PFSK-1 (cell line): Measurements from ENCODE around the gene GAL3ST2. TPM values are rescaled to one million over a fixed set of nuclear protein-coding genes. Genes with fewer than 3 reads are reported as not detected.

Experiments
- FOXP2 ChIP-seq: optimal IDR thresholded peaks from 2 replicates; pipeline ENCODE3; 2011; ENCODE audit warnings: borderline replicate concordance, control low read depth, inconsistent platforms; ENCODE audit not compliant: insufficient read depth; ENCODE audit errors: extremely low read length, extremely low read depth
- POLR2AphosphoS5 ChIP-seq: IDR thresholded peaks from 2 replicates; pipeline ENCODE4 v1.6.1; 2012; ENCODE audit warnings: low read depth, mild to moderate bottlenecking, control low read depth, low read length, moderate library complexity
- REST ChIP-seq, 2 experiments: IDR thresholded peaks; 2 replicates each; pipeline versions ENCODE4 v1.6.1 to v1.8.0; 2011 to 2012; ENCODE audit warnings: low read depth in 2 of 2, low read length in 2 of 2, control low read depth in 1 of 2, inconsistent platforms in 1 of 2, mild to moderate bottlenecking in 1 of 2, moderate library complexity in 1 of 2; ENCODE audit not compliant: insufficient read depth in 1 of 2
- SIN3A ChIP-seq: IDR thresholded peaks from 2 replicates; pipeline ENCODE4 v1.6.1; 2012; ENCODE audit warnings: mild to moderate bottlenecking, low read length, moderate library complexity, borderline replicate concordance; ENCODE audit not compliant: insufficient read depth
- TAF1 ChIP-seq: IDR thresholded peaks from 2 replicates; pipeline ENCODE4 v1.6.1; 2012; ENCODE audit warnings: low read length, control low read depth, borderline replicate concordance; ENCODE audit not compliant: insufficient read depth
- polyA plus RNA-seq: library from polyadenylated mRNA; unstranded; fragments of >200 nt; gene quantifications from one replicate; pipeline ENCODE4 v1.2.1, GENCODE V29; 2012; ENCODE audit warnings: low read depth, missing spikeins; ENCODE audit not compliant: insufficient read length

The GAL3ST2 gene
- polyA plus RNA-seq, result 1.1 TPM

- TF ChIP-seq FOXP2, result no peak
- TF ChIP-seq SIN3A, result no peak
- TF ChIP-seq POLR2AphosphoS5, result no peak
- TF ChIP-seq REST (IDR thresholded peaks at IDR 0.05; ENCODE audit: insufficient read depth in 1 of 2, low read depth in 2 of 2, low read length in 2 of 2), result no peak
- no peak for TF ChIP-seq TAF1
Measured at GRCh38 chr2:241776336-241777169, at the start of gene GAL3ST2. TSS of gene GAL3ST2 (plus strand) at chr2:241776822. CDS start at chr2:241776956, 134 bp downstream.

GRCh38 chr2:241728000-241728399 is 48.6 kb upstream of the GAL3ST2 start:
- TF ChIP-seq FOXP2 (no peak), SIN3A (no peak), REST (IDR thresholded peaks at IDR 0.05; ENCODE audit: insufficient read depth in 1 of 2, low read depth in 2 of 2, low read length in 2 of 2) (no peak), TAF1 (no peak), POLR2AphosphoS5 (no peak)

- TF ChIP-seq FOXP2, result no peak
- TF ChIP-seq REST (IDR thresholded peaks at IDR 0.05; ENCODE audit: insufficient read depth in 1 of 2, low read depth in 2 of 2, low read length in 2 of 2), result no peak
- TF ChIP-seq SIN3A, result no peak
- TF ChIP-seq TAF1, result no peak
- TF ChIP-seq POLR2AphosphoS5, result no peak
Measured at GRCh38 chr2:241728627-241729026, 48.0 kb upstream of the GAL3ST2 start.

- no peak for TF ChIP-seq POLR2AphosphoS5
- TF ChIP-seq REST (IDR thresholded peaks at IDR 0.05; ENCODE audit: insufficient read depth in 1 of 2, low read depth in 2 of 2, low read length in 2 of 2), result no peak
- no peak for TF ChIP-seq FOXP2
- TF ChIP-seq TAF1, result no peak
- no peak for TF ChIP-seq SIN3A
Measured at GRCh38 chr2:241729868-241730267, 46.8 kb upstream of the GAL3ST2 start.
